ENCODE data around the gene PLB1. TPM values are rescaled to one million over a fixed set of nuclear protein-coding genes. Genes with fewer than 3 reads are reported as not detected.
"Not testable (repeated sequence)": the region's sequence is repeated elsewhere in the genome, so short reads cannot be mapped to it uniquely, and the experiment has no call there.

The PLB1 gene
- total RNA-seq, 6 experiments from 2014 or later, result 0.66 to 1.9 (median 1.1) TPM

DNA sequence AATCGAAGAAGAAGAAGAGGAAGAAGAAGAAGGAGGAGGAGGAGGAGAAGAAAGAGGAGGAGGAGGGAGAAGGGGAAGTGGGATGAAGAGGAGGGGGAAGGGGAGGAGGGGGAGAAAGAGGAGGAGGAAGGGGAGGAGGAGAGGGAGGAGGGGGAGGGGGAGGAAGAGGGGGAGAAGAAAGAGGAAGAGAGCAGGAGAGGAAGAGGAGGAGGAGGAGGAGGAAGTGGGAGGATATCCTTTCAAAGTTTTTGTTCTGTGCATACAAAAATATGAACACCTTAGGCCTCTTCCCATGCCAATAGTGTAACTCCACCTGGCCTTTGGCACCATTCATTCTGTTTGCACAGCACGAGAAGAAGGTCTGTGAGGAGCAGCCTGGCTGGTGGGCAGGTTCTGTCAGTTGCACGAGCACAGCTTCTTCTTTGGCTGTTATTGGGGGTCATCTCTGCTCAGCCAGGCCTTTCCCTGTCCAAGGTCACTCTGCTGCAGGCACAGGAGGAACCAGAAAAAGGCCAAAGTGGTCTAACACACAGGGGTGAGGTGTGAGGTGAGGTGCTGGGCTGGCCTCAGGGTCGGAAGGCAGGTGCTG is 25.8 kb upstream of the PLB1 start:
- no peaks in the 10 kb centered on the region for H3K27me3 ChIP-seq
- ATAC-seq (no peak), DNase-seq (no peak)
- no peak for TF ChIP-seq POLR2A (IDR thresholded peaks at IDR 0.05)
- TF ChIP-seq, protein P1, sequence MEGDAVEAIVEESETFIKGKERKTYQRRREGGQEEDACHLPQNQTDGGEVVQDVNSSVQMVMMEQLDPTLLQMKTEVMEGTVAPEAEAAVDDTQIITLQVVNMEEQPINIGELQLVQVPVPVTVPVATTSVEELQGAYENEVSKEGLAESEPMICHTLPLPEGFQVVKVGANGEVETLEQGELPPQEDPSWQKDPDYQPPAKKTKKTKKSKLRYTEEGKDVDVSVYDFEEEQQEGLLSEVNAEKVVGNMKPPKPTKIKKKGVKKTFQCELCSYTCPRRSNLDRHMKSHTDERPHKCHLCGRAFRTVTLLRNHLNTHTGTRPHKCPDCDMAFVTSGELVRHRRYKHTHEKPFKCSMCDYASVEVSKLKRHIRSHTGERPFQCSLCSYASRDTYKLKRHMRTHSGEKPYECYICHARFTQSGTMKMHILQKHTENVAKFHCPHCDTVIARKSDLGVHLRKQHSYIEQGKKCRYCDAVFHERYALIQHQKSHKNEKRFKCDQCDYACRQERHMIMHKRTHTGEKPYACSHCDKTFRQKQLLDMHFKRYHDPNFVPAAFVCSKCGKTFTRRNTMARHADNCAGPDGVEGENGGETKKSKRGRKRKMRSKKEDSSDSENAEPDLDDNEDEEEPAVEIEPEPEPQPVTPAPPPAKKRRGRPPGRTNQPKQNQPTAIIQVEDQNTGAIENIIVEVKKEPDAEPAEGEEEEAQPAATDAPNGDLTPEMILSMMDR (IDR thresholded peaks at IDR 0.05), result no peak
- H3K36me3 ChIP-seq, result no peaks in the 10 kb centered on the region
- intact Hi-C loops (cut with DNase I), result no loop called here
- no peak overlapping the region for H3K27ac ChIP-seq
- H3K9me3 ChIP-seq, result no peaks in the 10 kb centered on the region
- H3K4me1 ChIP-seq, result no peaks in the 10 kb centered on the region
- no peak overlapping the region for H3K4me3 ChIP-seq
- 61% methylated on average over 4 of the region's 4 CpGs for WGBS (ENCODE audit: insufficient coverage, low coverage, low lambda C conversion rate, missing lambda C conversion rate)

DNA sequence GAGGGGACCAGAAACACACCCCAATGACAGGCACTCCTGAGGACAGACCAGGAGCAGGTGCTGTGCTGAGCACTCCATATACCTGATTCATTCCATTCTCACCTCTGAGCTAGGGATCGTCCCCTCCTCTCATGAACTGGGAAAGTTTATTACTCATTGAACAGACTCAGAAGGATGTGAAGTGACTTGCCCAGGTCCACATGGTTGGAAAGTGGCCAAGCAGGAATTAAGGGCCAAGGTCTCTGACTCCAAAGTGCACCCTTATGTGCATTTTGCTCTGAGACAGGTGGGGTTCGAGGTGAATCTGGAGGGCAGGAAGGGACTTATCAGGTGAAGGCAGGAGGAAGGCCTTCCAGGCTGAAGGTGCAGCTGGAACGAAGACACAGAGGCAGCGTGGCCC is 25.1 kb upstream of the PLB1 start:
- no peaks in the 10 kb centered on the region for H3K27me3 ChIP-seq
- TF ChIP-seq, protein P1 (IDR thresholded peaks at IDR 0.05), result no peak
- no peak for TF ChIP-seq POLR2A (IDR thresholded peaks at IDR 0.05)
- no peak for ATAC-seq
- intact Hi-C loops (cut with DNase I), result no loop called here
- no peaks in the 10 kb centered on the region for H3K36me3 ChIP-seq
- DNase-seq, result no peak
- no peaks in the 10 kb centered on the region for H3K9me3 ChIP-seq
- WGBS (ENCODE audit: insufficient coverage, low coverage, low lambda C conversion rate, missing lambda C conversion rate), result 84% methylated on average over 3 of the region's 4 CpGs
- no peaks in the 10 kb centered on the region for H3K4me1 ChIP-seq
- no peak overlapping the region for H3K4me3 ChIP-seq
- H3K27ac ChIP-seq, result no peak overlapping the region

- DNase-seq (no peak), ATAC-seq (peak in 1 of 4 donors; percentile 11)
- Histone ChIP-seq H3K36me3 (no peaks in the 10 kb centered on the region), H3K9me3 (no peaks in the 10 kb centered on the region), H3K27ac (no peak overlapping the region), H3K27me3 (no peaks in the 10 kb centered on the region), H3K4me3 (no peak overlapping the region), H3K4me1 (no peaks in the 10 kb centered on the region)
- TF ChIP-seq POLR2A (IDR thresholded peaks at IDR 0.05), result no peak
- TF ChIP-seq, protein P1 (IDR thresholded peaks at IDR 0.05), result no peak
- WGBS (ENCODE audit: insufficient coverage, low coverage, low lambda C conversion rate, missing lambda C conversion rate), result no CpG with 5 or more reads among the region's 5 CpGs
- intact Hi-C loops (cut with DNase I), result no loop called here
These were observed 24.6 kb upstream of the PLB1 start for GRCh38 chr2:28471214-28471613.

DNA sequence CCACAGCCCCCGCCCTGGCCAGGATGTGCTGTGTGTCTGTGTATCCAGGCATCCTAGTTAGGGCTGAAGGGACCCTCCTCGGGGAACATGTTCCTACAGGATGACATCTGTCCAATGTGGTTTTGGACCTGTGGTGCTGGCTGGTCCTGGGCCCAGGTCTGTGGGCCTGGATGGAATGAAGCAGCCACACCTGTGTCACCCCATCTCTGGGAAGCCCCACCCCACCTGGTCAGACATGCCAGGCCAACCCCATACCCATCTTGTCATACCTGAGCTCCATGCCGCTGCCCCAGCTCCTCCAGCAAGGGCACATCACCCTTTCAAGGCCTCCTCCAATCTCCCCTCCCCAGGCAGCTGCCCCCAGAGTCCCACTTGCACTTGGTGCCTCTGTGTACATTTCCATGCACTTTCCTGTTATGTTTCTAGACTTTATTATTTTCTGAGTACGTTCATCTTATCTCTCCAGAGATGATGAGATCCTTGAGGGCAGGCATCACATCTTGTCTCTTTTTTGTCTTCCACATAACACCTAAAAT is 24.1 kb upstream of the PLB1 start:
- H3K27ac ChIP-seq, result no peak overlapping the region
- peak in 1 of 4 donors; percentile 24 for ATAC-seq
- TF ChIP-seq, protein P1 (IDR thresholded peaks at IDR 0.05), result no peak
- no peak for TF ChIP-seq POLR2A (IDR thresholded peaks at IDR 0.05)

GRCh38 chr2:28472641-28473040 is 23.2 kb upstream of the PLB1 start:
- H3K36me3 ChIP-seq; H3K4me3 ChIP-seq; H3K27me3 ChIP-seq; DNase-seq; ATAC-seq; H3K4me1 ChIP-seq; H3K27ac ChIP-seq; intact Hi-C loops (cut with DNase I); H3K9me3 ChIP-seq: not testable (repeated sequence)
- no CpG with 5 or more reads among the region's 20 CpGs for WGBS (ENCODE audit: insufficient coverage, low coverage, low lambda C conversion rate, missing lambda C conversion rate)

More for the DNA sequence above, 24.1 kb upstream of the PLB1 start:
- no peak overlapping the region for H3K4me3 ChIP-seq
- DNase-seq, result no peak
- intact Hi-C loops (cut with DNase I), result no loop called here
- H3K36me3 ChIP-seq, result no peaks in the 10 kb centered on the region
- WGBS (ENCODE audit: insufficient coverage, low coverage, low lambda C conversion rate, missing lambda C conversion rate), result 53% methylated on average over 1 of the region's 4 CpGs
- H3K4me1 ChIP-seq, result no peaks in the 10 kb centered on the region
- H3K9me3 ChIP-seq, result no peaks in the 10 kb centered on the region
- no peaks in the 10 kb centered on the region for H3K27me3 ChIP-seq

Measured in right lobe of liver (tissue), 6 donors.